HCT116 (cell line): ENCODE data around the gene CAMK2N1. TPM values are rescaled to one million over a fixed set of nuclear protein-coding genes. Genes with fewer than 3 reads are reported as not detected.

ENCODE experiments used
- ATAC-seq: fragments of 200-7000 bp; cut with Tn5 transposase; 2 replicates; pipeline ENCODE4 v1.9.1; 2020; ENCODE audit warnings: mild to moderate bottlenecking, moderate library complexity
- BruUV-seq: library from RNA; stranded (reverse); fragments of 400-500 nt; replicated peaks from 2 replicates; lab custom pipeline; 2021; lab: Mats Ljungman, UMichigan
- CTCF ChIA-PET: fragments of 300-600 bp; sonication (Branson Sonifier 250); formaldehyde crosslinking; loops from one replicate; lab custom pipeline; 2021; ENCODE audit warnings: antibody characterized with exemption; lab: Charles Lee
- POLR2A ChIA-PET: fragments of 300-600, 350-600 bp; sonication (Branson Sonifier 250); formaldehyde crosslinking; loops from one replicate; lab custom pipeline; 2021; ENCODE audit warnings: antibody characterized with exemption; lab: Charles Lee
- RAD21 ChIA-PET, 2 experiments: fragments of 300-600 bp; sonication (Branson Sonifier 250); formaldehyde crosslinking; loops; one replicate each; lab custom pipeline; 2023; ENCODE audit warnings: low total read pairs in 2 of 2; ENCODE audit not compliant: uncharacterized antibody in 2 of 2, unreplicated experiment in 2 of 2, low non-redundant PET in 1 of 2; lab: Charles Lee
- DNase-seq: peaks from one replicate; pipeline ENCODE4 v3.0.0-alpha.2; 2010; ENCODE audit warnings: low read depth, low spot score
- H2AFZ ChIP-seq: fragments of 200-600 bp; shearing (Covaris generic), sonication (generic); 2 replicates; pipeline ENCODE4 v1.6.1; 2017; ENCODE audit warnings: low read depth, mixed run types, mixed read lengths, antibody characterized with exemption, low read length; ENCODE audit not compliant: poor library complexity, severe bottlenecking
- H3K27ac ChIP-seq: 2 replicates; pipeline ENCODE4 v1.5.1; 2012; ENCODE audit warnings: low read depth, low read length
- H3K27me3 ChIP-seq: fragments of 200-600 bp; sonication (generic); 2 replicates; pipeline ENCODE4 v1.6.1; 2016; ENCODE audit warnings: mixed run types, low read length, mixed read lengths; ENCODE audit not compliant: insufficient read depth
- H3K36me3 ChIP-seq, 2 experiments: fragments of 200-500 bp in 1 of 2; fragments of 200-600 bp in 1 of 2; sonication (Bioruptor generic) in 1 of 2; sonication (generic) in 1 of 2; 2 replicates each; pipeline versions ENCODE4 v1.5.1 to v1.6.1; 2014 to 2016; ENCODE audit warnings: low read length in 2 of 2, inconsistent platforms in 1 of 2, mixed read lengths in 1 of 2, mixed run types in 1 of 2; ENCODE audit not compliant: insufficient read depth in 2 of 2, control insufficient read depth in 1 of 2
- H3K4me1 ChIP-seq, 2 experiments: fragments of 200-600 bp in 1 of 2; sonication (generic) in 1 of 2; 2 replicates each; pipeline versions ENCODE4 v1.5.1 to v1.6.1; 2012 to 2017; ENCODE audit warnings: low read length in 2 of 2, inconsistent platforms in 1 of 2, mild to moderate bottlenecking in 1 of 2, mixed read lengths in 1 of 2, mixed run types in 1 of 2, moderate library complexity in 1 of 2; ENCODE audit not compliant: insufficient read depth in 2 of 2, control insufficient read depth in 1 of 2
- H3K4me2 ChIP-seq: fragments of 200-600 bp; sonication (generic); 2 replicates; pipeline ENCODE4 v1.6.1; 2017; ENCODE audit warnings: mixed run types, low read length, mixed read lengths
- H3K4me3 ChIP-seq, 2 experiments: fragments of 200-600 bp in 1 of 2; sonication (generic) in 1 of 2; replicated peaks in 1 of 2; 2 replicates each; pipeline ENCODE4 v1.5.1; 2011 to 2016; ENCODE audit warnings: low read length in 2 of 2, control low read depth in 1 of 2, low read depth in 1 of 2, mild to moderate bottlenecking in 1 of 2, mixed read lengths in 1 of 2, mixed run types in 1 of 2
- H3K79me2 ChIP-seq: fragments of 200-600 bp; sonication (generic); 2 replicates; pipeline ENCODE4 v1.6.1; 2017; ENCODE audit warnings: mild to moderate bottlenecking, mixed run types, low read length, moderate library complexity, mixed read lengths; ENCODE audit not compliant: insufficient read depth
- H3K9ac ChIP-seq: fragments of 200-600 bp; sonication (generic); 2 replicates; pipeline ENCODE4 v1.6.1; 2016; ENCODE audit warnings: low read length, mixed read lengths
- H3K9me2 ChIP-seq: fragments of 200-600 bp; sonication (generic), shearing (Covaris generic); 2 replicates; pipeline ENCODE4 v1.6.1; 2017; ENCODE audit warnings: mixed run types, mild to moderate bottlenecking, moderate library complexity; ENCODE audit not compliant: insufficient read depth
- H3K9me3 ChIP-seq, 2 experiments: fragments of 200-500 bp in 1 of 2; fragments of 200-600 bp in 1 of 2; sonication (Bioruptor generic) in 1 of 2; sonication (generic) in 1 of 2; 2 replicates each; pipeline ENCODE4 v1.6.1; 2014 to 2017; ENCODE audit warnings: low read length in 2 of 2, mixed read lengths in 2 of 2, inconsistent platforms in 1 of 2, low read depth in 1 of 2, mild to moderate bottlenecking in 1 of 2, mixed run types in 1 of 2, moderate library complexity in 1 of 2; ENCODE audit not compliant: control insufficient read depth in 1 of 2, insufficient read depth in 1 of 2
- H4K20me1 ChIP-seq: fragments of 200-600 bp; sonication (generic), shearing (Covaris generic); 2 replicates; pipeline ENCODE4 v1.6.1; 2017; ENCODE audit warnings: mixed run types, mild to moderate bottlenecking, moderate library complexity; ENCODE audit not compliant: insufficient read depth
- EZH2phosphoT487 ChIP-seq: fragments of 200-600 bp; IDR thresholded peaks from 2 replicates; pipeline ENCODE4 v1.6.1; 2018; ENCODE audit warnings: antibody characterized with exemption, borderline replicate concordance
- POLR2A ChIP-seq: IDR thresholded peaks from 2 replicates; pipeline ENCODE4 v1.7.0; 2011; ENCODE audit warnings: borderline replicate concordance; ENCODE audit not compliant: insufficient read depth, insufficient read length; ENCODE audit errors: extremely low read depth
- ZFX ChIP-seq: fragments of 450-650 bp; IDR thresholded peaks from 2 replicates; pipeline ENCODE4 v1.6.1; 2017
- intact Hi-C: fragments of 100-400 bp; cut with micrococcal nuclease; formaldehyde crosslinking; loops from 2 replicates; pipeline ENCODE4 v1.10.0; 2022
- total RNA-seq: library from RNA; stranded (reverse); gene quantifications from one replicate; pipeline ENCODE4 v1.2.1, GENCODE V29; 2021; ENCODE audit not compliant: unreplicated experiment

Gene CAMK2N1
- total RNA-seq, 1 experiment from 2014 or later = 20.5 TPM

DNA sequence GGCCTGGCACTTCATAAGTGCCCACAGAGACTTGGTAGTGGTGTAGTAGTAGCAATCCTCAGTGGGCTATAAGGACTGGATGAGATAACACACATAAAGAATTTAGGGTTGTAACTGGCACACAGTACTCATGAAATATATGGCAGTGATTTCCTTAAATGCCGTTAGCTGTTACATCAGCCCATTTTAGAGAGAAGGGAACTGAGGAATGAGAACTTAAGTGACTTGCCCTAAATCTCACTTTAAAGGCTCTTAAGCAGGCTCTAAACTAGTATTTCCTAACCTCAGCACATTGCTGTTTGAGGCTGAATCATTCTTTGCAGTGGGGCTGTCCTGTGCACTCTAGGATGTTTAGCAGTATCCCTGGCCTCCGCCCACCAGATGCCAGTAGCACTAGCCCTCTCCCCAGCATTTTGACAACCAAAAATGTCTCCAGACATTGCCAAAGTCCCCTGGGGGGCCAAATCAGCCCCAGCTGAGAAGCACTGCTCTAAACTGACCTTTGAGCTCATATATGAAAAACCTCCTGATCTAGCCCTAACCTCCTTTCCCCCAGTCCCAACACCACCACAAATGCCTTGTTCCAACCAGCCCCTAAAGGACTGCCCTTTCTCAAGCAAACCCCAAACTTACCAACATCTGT is 11.6 kb downstream of the CAMK2N1 start:
- DNase-seq = no peak
- Histone ChIP-seq H3K27ac (no peak overlapping the region), H3K4me2 (no peak overlapping the region), H3K4me1 (peaks cover 41 to 48% of the 10 kb centered on the region in 2 experiments), H3K9me2 (no peaks in the 10 kb centered on the region), H3K9ac (no peak overlapping the region), H3K4me3 (no peak overlapping the region), H3K36me3 (no peaks in the 10 kb centered on the region), H4K20me1 (no peaks in the 10 kb centered on the region), H3K79me2 (no peaks in the 10 kb centered on the region), H3K9me3 (no peaks in the 10 kb centered on the region), H3K27me3 (no peaks in the 10 kb centered on the region), H2AFZ (no peak overlapping the region)
- intact Hi-C loops = no loop called here
- ChIA-PET CTCF (no interaction called here), POLR2A (no interaction called here), RAD21 (no interaction called here)
- BruUV-seq = no TSS peak
- TF ChIP-seq POLR2A = no peak
- no peak for ATAC-seq

GRCh38 chr1:20473894-20474293 is 12.1 kb downstream of the CAMK2N1 start:
- ChIA-PET RAD21 (no interaction called here), CTCF (no interaction called here), POLR2A (no interaction called here)
- Histone ChIP-seq H3K9me3 (no peaks in the 10 kb centered on the region), H3K27ac (no peak overlapping the region), H3K4me1 (peaks cover 41 to 46% of the 10 kb centered on the region in 2 experiments), H3K9me2 (no peaks in the 10 kb centered on the region), H2AFZ (no peak overlapping the region), H3K36me3 (no peaks in the 10 kb centered on the region), H4K20me1 (no peaks in the 10 kb centered on the region), H3K27me3 (no peaks in the 10 kb centered on the region), H3K9ac (no peak overlapping the region), H3K4me3 (no peak overlapping the region), H3K4me2 (no peak overlapping the region), H3K79me2 (no peaks in the 10 kb centered on the region)
- TF ChIP-seq ZFX (no peak), EZH2phosphoT487 (no peak)
- no peak for ATAC-seq
- no peak for DNase-seq
- no TSS peak for BruUV-seq
- intact Hi-C loops = no loop called here
